ENCODE measurements around the gene CCDC30. TPM values are rescaled to one million over a fixed set of nuclear protein-coding genes. Genes with fewer than 3 reads are reported as not detected.

CCDC30 gene
- total RNA-seq, 1 experiment from 2014 or later, result 2.6 TPM

Other genes starting within 250 kb of the CCDC30 start
- gene FOXJ3, start 128.1 kb upstream of the CCDC30 start, total RNA-seq (2014; rRNA removed; shearing (Covaris generic); ENCODE audit: low replicate concordance), result 17.0 and 22.6 TPM in 2 replicates
- 7.8 and 11.5 TPM in 2 replicates for gene RIMKLA, start 82.5 kb upstream of the CCDC30 start, total RNA-seq (2014; rRNA removed; shearing (Covaris generic); ENCODE audit: low replicate concordance)
- gene ZMYND12, start 7.3 kb upstream of the CCDC30 start, total RNA-seq (2014; rRNA removed; shearing (Covaris generic); ENCODE audit: low replicate concordance), result 0.68 TPM in 1 of 2 replicates, not detected in the other
- gene PPCS, start 6.7 kb upstream of the CCDC30 start, total RNA-seq (2014; rRNA removed; shearing (Covaris generic); ENCODE audit: low replicate concordance), result 78.7 and 101 TPM in 2 replicates
- gene PPIH, start 195.1 kb downstream of the CCDC30 start, total RNA-seq (2014; rRNA removed; shearing (Covaris generic); ENCODE audit: low replicate concordance), result 75.8 and 115 TPM in 2 replicates
- 855 and 996 TPM in 2 replicates for gene YBX1, start 219.1 kb downstream of the CCDC30 start, total RNA-seq (2014; rRNA removed; shearing (Covaris generic); ENCODE audit: low replicate concordance)

Data from Caki2 (cell line).